Neuron (in vitro differentiated cells): ENCODE measurements around the gene NHS.

Source experiments
- H2AFZ ChIP-seq: one replicate; pipeline ENCODE4 v1.6.1; 2013; ENCODE audit warnings: low read depth, mild to moderate bottlenecking, inconsistent platforms, low read length, moderate library complexity
- H3K27me3 ChIP-seq: one replicate; pipeline ENCODE4 v1.6.1; 2013; ENCODE audit warnings: low read length; ENCODE audit not compliant: insufficient read depth
- H3K36me3 ChIP-seq: one replicate; pipeline ENCODE4 v1.6.1; 2013; ENCODE audit warnings: low read length; ENCODE audit not compliant: insufficient read depth
- H3K4me1 ChIP-seq: one replicate; pipeline ENCODE4 v1.6.1; 2013; ENCODE audit warnings: low read length; ENCODE audit not compliant: insufficient read depth
- H3K4me3 ChIP-seq: 2 replicates; pipeline ENCODE4 v1.5.1; 2013; ENCODE audit warnings: mild to moderate bottlenecking, low read length, moderate library complexity
- H3K9me3 ChIP-seq: one replicate; pipeline ENCODE4 v1.6.1; 2013; ENCODE audit warnings: low read length

NHS gene

DNA sequence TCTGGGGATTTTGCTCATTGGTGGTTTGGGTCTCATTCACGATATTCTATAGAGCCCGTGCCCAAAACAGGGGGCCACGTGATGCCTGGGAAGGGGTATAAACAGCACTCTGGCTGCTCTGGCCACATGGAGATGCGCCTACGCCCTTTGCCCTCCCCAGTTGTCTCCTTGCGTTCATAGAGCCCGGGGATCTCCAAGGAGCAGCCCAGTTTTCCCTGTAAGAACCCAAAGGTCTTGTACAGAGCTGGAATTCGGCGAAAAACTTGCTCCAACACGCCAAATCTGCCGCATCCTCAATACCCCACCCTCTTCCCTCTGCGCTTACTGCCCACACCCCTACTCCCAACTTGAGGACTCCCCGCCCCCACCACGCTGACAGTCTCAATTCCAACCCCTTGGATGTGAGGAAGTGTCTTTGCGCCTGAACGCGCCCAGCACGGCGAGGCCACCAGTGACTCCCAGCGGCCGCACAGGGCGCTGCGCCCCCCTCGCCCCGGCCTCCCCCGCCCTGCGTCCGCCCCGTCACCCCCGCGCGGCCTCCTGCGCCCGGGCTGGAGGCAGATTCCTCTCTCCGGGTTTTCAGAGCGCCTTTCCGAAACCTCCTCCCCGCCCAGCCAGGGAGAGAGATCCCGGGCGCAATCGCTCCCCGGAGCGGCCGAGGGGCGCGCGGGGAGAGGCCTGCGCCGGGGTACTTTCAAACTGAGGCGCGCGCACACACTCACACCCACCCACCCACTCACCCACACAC, at the start of gene NHS:
Gene NHS (plus strand): TSS at position 582 of the 748 bp plus-strand sequence. CDS start 558 bp downstream, outside the sequence.
- peak within 1 kb of the TSS; percentile 48 for H2AFZ ChIP-seq

DNA sequence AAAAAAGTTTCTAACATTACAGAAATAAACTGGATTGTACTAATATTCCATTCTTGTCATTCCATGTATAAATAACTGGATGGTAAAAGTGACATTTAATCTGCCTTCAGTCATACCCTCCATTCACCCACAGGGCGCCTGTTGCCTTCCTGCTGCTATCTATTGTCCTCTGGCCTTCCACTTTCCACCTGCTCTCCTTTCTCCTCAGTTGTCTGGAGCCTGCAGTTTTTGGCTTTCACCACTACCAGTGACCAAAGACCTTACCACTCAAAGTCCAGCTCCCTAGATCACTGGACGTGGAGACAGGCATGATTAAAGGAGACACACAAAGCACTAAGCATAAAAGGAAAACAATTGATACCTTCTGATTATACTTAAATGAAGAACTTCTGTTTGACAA, 46.2 kb upstream of the NHS start:
- H2AFZ ChIP-seq = no peak overlapping the region
- no peaks in the 10 kb centered on the region for H3K36me3 ChIP-seq
- no peaks in the 10 kb centered on the region for H3K9me3 ChIP-seq
- peaks cover 3% of the 10 kb centered on the region for H3K27me3 ChIP-seq
- no peak overlapping the region for H3K4me3 ChIP-seq
- H3K4me1 ChIP-seq = no peaks in the 10 kb centered on the region

More for the DNA sequence above, at the start of gene NHS:
- Histone ChIP-seq H3K27me3 (peaks cover 4% of the 10 kb centered on the region), H3K36me3 (no peaks in the 10 kb centered on the region), H3K4me3 (peak within 1 kb of the TSS; percentile 69), H3K4me1 (peaks cover 2% of the 10 kb centered on the region), H3K9me3 (no peaks in the 10 kb centered on the region)

DNA sequence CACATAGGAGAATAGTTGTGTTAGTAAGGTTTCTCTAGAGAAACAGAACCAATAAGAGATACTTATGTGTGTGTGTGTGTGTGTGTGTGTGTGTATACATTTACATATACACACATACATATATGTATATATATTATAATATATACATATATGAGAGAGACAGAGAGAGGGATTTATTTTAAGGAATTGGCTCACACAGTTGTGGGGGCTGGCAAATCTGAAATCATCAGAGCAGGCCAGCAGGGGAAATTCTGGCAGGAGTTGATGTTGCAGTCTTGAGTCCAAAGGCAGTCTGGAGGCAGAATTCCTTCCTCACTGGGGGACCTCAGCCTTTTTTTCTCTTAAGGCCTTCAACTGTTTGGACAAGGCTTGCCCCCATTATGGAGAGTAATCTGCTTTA, 38.6 kb upstream of the NHS start:
- Histone ChIP-seq H3K27me3 (peaks cover 5% of the 10 kb centered on the region), H3K9me3 (no peaks in the 10 kb centered on the region), H2AFZ (no peak overlapping the region), H3K36me3 (no peaks in the 10 kb centered on the region), H3K4me3 (no peak overlapping the region), H3K4me1 (no peaks in the 10 kb centered on the region)

DNA sequence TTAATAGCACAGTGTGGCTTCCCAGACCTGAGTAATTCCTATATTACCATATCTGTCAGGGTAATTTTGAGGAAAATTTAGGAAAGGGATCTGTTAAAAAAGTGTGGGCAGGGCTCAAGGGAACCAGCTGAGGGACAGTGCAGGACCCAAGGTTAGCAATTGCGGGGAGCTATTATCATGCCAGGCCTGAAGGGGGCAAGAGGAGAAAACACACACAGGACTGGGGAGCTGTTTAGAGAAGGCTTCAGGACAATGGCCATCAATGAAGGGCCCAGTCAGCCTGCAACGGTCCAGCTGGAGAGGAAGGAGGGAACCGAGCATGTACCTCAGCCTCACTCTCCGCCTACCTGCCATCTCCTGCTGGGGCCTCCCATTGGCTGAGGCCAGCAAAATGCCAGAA, 19.0 kb upstream of the NHS start:
- no peak overlapping the region for H3K4me3 ChIP-seq
- H2AFZ ChIP-seq = no peak overlapping the region
- no peaks in the 10 kb centered on the region for H3K4me1 ChIP-seq
- H3K36me3 ChIP-seq = no peaks in the 10 kb centered on the region
- H3K9me3 ChIP-seq = no peaks in the 10 kb centered on the region
- no peaks in the 10 kb centered on the region for H3K27me3 ChIP-seq

DNA sequence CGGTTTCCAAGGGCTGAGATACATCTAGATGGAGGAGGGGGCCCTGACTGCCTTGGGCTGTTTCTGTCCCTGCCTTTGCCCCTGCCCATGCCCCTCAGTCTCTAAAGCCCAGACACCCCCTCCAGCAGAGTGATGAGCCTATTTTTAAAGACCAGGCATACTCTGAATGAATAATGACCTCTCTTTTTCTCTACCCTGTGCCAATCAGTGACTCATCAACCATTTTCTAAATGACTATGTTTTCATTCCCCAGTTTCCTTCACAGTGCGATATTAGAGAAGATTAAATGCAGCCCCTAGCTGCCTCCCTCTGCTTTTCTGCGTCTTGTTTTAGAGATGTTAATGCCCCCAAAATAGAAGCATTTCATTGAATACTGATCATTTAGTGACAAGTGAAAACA, 15.5 kb upstream of the NHS start:
- H2AFZ ChIP-seq = no peak overlapping the region
- no peaks in the 10 kb centered on the region for H3K27me3 ChIP-seq
- H3K9me3 ChIP-seq = no peaks in the 10 kb centered on the region
- H3K36me3 ChIP-seq = no peaks in the 10 kb centered on the region
- no peaks in the 10 kb centered on the region for H3K4me1 ChIP-seq
- H3K4me3 ChIP-seq = no peak overlapping the region

DNA sequence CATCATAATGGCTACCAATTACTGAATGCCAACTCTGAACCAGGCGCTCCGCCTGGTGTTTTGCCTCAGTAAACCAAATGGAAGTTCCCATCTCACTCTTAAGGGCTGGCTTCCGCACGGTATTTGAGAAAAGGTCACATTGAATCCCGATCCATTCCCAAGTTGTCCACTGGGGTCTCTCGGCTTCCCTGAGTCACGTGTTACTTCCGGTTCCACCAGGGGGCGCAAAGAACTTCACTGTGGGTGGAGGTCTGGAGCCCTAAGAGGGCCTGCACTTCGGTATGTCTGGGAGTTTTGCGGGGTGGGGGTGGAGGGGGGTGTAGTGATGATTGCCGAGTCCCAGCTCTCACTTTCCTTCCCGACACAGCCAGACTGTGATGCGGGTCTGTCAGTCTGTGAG, 13.4 kb upstream of the NHS start:
- H2AFZ ChIP-seq = no peak overlapping the region
- H3K9me3 ChIP-seq = no peaks in the 10 kb centered on the region
- no peaks in the 10 kb centered on the region for H3K4me1 ChIP-seq
- H3K36me3 ChIP-seq = no peaks in the 10 kb centered on the region
- H3K4me3 ChIP-seq = no peak overlapping the region
- H3K27me3 ChIP-seq = no peaks in the 10 kb centered on the region

DNA sequence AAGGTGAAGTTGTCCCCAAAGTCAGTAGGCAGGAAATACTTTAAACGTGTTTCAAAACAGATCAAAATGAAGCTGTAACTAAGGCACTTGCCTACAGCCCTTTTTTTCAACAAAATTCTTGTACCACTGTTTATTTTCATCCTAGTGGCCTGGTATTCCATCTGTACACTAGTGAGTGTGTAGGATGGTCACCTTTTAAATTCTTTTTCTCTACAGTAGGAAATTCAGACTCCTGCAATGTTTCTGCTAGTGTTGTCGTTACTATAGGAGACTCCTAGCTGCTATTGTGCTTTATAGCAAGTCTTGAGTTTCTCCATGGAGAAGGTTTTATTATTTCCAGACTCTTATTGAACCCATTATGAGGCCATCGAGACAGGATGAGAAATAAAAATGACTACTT, 7.0 kb upstream of the NHS start:
- H3K27me3 ChIP-seq = peaks cover 8% of the 10 kb centered on the region
- H3K4me3 ChIP-seq = no peak overlapping the region
- no peaks in the 10 kb centered on the region for H3K36me3 ChIP-seq
- H3K4me1 ChIP-seq = no peaks in the 10 kb centered on the region
- no peaks in the 10 kb centered on the region for H3K9me3 ChIP-seq
- no peak overlapping the region for H2AFZ ChIP-seq

DNA sequence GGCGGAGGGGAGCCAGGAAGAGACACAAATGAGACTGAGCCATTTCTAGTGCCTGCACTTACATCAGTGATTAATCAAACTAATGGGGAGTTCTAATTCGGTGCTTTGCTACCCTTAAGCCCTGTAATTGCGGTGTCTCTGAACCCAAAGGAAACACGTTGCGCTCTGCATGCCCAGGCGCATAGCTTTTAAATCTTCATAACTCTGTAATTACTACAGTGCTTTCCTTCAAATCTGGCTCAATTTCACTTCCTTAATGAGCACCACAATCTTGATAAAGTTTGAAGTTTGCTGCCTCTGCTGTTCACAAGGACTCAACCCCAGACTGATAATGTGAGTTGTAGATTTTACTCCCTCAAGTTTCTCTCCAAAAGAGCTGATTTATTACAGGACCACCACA, 5.7 kb upstream of the NHS start:
- no peaks in the 10 kb centered on the region for H3K9me3 ChIP-seq
- no peaks in the 10 kb centered on the region for H3K4me1 ChIP-seq

DNA sequence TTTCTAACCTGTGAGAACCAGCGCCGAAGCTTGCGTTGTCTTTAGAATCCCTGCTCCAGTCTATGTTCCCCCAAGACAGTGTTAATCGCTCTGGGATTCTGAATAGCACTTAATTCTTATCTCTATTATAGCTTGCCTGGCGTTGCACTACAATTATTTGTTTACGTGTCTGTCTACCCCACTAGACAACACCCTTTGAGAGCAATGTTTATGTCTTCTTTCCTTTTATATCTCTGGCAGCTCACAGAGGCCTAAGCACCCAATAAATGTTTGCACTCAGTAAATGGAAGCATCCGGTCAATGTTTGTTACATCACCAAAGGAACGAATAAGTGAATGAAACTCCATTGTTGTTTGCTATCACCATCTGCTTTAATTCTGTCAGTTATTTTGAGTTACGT, 4.8 kb upstream of the NHS start:
- Histone ChIP-seq H2AFZ (no peak overlapping the region), H3K4me1 (no peaks in the 10 kb centered on the region), H3K4me3 (no peak overlapping the region), H3K27me3 (peaks cover 8% of the 10 kb centered on the region), H3K9me3 (no peaks in the 10 kb centered on the region), H3K36me3 (no peaks in the 10 kb centered on the region)

More for the DNA sequence above, 5.7 kb upstream of the NHS start:
- H3K4me3 ChIP-seq = no peak overlapping the region
- no peaks in the 10 kb centered on the region for H3K36me3 ChIP-seq
- peaks cover 8% of the 10 kb centered on the region for H3K27me3 ChIP-seq
- H2AFZ ChIP-seq = no peak overlapping the region

DNA sequence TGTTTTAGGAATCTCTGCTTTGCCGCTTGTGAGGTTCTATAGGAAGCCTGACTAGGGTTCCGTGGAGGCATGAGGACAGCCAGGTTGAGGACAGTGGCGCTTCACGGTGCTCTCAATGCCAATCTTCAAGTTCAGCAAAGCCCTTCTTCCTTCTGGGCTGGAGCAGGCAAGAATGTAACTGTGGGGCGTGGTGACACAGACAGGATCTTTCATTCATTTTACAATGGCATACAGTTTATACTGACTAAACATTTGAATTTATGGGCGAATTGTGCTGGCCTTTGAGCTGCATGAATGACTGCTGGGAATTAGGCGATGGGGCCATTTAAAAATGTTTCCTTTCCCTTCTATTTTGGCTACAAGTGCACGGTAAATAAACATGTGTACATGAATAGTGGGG, 2.9 kb upstream of the NHS start:
- Histone ChIP-seq H3K9me3 (no peaks in the 10 kb centered on the region), H2AFZ (no peak overlapping the region), H3K36me3 (no peaks in the 10 kb centered on the region), H3K4me3 (no peak overlapping the region), H3K4me1 (no peaks in the 10 kb centered on the region), H3K27me3 (peaks cover 8% of the 10 kb centered on the region)

DNA sequence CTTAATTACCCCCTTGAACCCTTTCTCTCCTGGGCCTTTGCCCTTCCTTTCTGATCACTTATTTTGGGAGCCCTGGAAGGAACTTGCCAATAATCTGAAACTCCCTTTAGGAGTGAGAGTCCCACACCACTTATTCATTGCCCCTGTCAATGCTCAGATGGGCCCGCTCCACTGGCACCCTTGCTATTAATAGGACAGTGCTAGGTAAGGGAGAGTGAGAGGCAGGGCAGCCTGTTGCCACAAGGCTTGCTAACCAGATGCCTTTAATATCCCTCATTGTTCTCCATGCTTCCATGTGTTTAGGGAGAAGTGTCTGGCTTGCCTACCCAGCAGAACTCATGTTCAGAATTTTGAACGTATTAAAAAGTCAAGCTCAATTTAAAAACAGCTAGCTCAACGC, 1.7 kb upstream of the NHS start:
- H2AFZ ChIP-seq = no peak overlapping the region
- peaks cover 8% of the 10 kb centered on the region for H3K27me3 ChIP-seq
- H3K4me3 ChIP-seq = no peak overlapping the region
- H3K36me3 ChIP-seq = no peaks in the 10 kb centered on the region
- peaks cover 2% of the 10 kb centered on the region for H3K4me1 ChIP-seq
- no peaks in the 10 kb centered on the region for H3K9me3 ChIP-seq

DNA sequence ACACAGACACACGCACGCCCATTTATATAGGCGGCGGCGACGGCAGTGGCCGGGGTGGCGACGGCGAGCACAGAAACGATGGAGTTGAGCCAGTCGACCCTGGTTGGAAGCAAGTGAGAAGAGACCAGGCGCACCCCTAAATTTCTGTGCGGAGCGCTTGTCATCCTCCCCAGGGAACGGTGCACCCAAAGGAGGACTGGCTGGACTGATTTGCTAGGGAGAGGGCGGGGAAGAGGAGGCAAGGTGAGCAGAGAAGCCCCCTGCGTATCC, 302 bp downstream of the NHS start:
- Histone ChIP-seq H3K27me3 (peaks cover under 1% of the 10 kb centered on the region), H2AFZ (peak overlapping the region; percentile 48), H3K36me3 (no peaks in the 10 kb centered on the region), H3K4me3 (peak overlapping the region; percentile 69), H3K4me1 (peaks cover 2% of the 10 kb centered on the region), H3K9me3 (no peaks in the 10 kb centered on the region)

DNA sequence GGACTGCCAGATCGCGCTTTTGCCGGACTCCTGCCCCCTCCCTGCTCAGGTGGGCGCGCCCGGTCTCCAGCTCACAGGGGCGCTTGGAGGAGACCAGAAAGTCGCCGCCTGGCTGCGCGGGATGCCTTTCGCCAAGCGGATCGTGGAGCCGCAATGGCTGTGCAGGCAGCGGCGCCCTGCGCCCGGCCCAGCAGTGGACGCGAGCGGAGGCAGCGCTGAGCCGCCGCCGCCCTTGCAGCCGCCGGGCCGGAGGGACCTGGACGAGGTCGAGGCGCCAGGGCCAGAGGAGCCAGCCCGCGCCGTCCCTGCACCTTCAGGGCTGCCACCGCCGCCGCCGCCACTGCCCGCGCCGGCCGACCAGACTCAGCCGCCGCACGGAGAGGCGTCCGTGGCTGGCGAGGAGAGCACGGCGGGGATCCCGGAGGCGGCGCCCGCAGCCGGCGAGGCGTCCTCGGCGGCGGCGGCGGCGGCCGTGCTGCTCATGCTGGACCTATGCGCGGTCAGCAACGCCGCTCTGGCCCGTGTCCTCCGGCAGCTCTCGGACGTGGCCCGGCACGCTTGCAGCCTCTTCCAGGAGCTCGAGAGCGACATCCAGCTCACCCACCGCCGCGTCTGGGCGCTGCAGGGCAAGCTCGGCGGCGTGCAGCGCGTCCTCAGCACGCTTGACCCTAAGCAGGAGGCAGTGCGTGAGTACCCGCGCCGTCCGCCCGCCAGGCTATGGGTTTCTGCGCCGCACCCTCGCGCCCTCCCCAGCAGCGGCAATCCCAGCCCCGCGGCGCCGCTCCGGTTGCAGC, 834 bp downstream of the NHS start:
- H2AFZ ChIP-seq = peak overlapping the region; percentile 48
- no peaks in the 10 kb centered on the region for H3K9me3 ChIP-seq
- no peaks in the 10 kb centered on the region for H3K36me3 ChIP-seq
- peaks cover 2% of the 10 kb centered on the region for H3K4me1 ChIP-seq
- H3K27me3 ChIP-seq = no peaks in the 10 kb centered on the region
- H3K4me3 ChIP-seq = peak overlapping the region; percentile 69
